Epithelial cell of proximal tubule (primary cell): ENCODE results near the gene TEN1. TPM values are rescaled to one million over a fixed set of nuclear protein-coding genes. Genes with fewer than 3 reads are reported as not detected.

Experiments used
- DNase-seq: peaks from one replicate; pipeline ENCODE4 v3.0.0-alpha.2; 2011; ENCODE audit warnings: low read depth
- H3K4me3 ChIP-seq: 2 replicates; pipeline ENCODE4 v1.5.1; 2011; ENCODE audit warnings: low read depth, mild to moderate bottlenecking, low read length
- total RNA-seq: library from RNA; depleted of rRNA; stranded (reverse); fragments of >200 nt; gene quantifications from 2 replicates; pipeline ENCODE4 v1.2.3, GENCODE V29; 2015
- TF ChIP-seq, protein P1 (sequence below): conservative IDR thresholded peaks from 2 replicates; pipeline ENCODE4 v1.5.1; 2012; ENCODE audit warnings: low read depth, mild to moderate bottlenecking, low read length

TEN1 gene
- total RNA-seq, 1 donor from 2014 or later = 41.6 TPM

DNA sequence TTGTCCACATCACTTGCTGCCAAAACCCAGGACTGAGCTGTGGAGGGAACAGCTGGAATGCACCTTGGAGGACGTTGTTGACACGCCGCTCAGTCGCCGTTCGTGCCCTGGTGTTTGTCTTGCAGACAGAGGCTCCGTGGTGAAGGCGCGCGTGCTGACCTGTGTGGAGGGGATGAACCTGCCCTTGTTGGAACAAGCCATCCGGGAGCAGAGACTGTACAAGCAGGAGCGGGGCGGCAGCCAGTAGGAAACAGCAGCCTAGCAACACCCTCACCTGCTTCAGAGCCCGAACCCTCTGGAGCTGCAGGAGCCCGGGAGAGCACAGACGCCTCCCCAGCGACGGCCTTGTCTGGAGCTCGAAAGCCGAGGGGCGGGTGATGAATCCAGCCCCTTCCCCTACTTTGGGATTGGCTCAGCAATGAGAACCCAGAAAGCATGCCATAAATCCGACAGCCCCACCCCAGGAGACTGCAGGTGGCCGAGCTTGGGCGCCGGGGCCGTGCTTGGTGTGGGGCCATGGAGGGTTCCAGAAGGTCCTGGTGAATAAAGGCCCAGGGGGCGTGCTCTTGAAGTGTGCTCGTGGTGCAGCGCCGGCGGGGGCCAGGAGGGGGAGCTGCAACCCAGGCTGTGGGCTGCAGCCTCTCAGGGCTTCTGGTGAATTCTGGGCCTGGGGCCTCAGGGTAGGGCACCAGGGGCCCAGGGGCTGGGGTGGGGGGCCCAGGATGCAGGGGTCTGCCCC is 21.1 kb downstream of the TEN1 start:
- TF ChIP-seq, protein P1, sequence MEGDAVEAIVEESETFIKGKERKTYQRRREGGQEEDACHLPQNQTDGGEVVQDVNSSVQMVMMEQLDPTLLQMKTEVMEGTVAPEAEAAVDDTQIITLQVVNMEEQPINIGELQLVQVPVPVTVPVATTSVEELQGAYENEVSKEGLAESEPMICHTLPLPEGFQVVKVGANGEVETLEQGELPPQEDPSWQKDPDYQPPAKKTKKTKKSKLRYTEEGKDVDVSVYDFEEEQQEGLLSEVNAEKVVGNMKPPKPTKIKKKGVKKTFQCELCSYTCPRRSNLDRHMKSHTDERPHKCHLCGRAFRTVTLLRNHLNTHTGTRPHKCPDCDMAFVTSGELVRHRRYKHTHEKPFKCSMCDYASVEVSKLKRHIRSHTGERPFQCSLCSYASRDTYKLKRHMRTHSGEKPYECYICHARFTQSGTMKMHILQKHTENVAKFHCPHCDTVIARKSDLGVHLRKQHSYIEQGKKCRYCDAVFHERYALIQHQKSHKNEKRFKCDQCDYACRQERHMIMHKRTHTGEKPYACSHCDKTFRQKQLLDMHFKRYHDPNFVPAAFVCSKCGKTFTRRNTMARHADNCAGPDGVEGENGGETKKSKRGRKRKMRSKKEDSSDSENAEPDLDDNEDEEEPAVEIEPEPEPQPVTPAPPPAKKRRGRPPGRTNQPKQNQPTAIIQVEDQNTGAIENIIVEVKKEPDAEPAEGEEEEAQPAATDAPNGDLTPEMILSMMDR = peak; percentile 70
- no peak for DNase-seq
- no peak overlapping the region for H3K4me3 ChIP-seq

DNA sequence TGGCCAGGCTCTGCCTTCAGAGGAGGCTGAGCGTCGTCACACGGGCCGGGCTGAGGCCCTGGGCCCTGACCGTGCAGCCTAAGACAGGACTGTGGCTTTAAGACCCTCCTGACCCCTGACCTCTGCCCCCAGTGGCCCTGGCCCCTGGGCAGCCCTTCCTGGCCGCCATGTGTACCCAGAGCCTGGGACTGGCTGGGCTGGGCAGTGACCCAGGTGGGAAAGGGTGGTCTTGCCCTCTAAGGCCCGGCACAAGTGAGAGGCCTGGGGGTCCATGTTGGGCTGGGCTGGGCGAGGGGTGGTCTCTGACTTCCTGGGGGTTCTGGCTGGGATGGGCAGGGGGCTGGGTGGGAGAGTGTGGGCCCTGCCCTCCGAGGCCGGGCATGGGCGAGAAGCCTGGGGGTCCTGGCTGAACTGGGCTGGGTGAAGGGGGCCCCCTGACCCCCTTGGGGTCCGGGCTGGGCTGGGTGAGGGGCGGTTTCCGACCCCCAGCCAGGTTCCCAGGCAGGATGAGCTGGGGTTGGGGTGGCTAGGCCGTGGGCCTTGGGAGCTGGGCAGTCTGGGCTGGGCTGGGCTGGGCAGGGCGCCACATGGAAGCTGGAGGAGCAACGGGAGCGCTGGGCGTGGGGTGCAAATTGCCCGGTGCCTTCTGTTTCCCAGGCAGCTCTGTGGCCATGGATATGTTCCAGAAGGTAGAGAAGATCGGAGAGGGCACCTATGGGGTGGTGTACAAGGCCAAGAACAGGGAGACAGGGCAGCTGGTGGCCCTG is 21.9 kb downstream of the TEN1 start, which contains the start of gene CDK3:
TSS of gene CDK3 (plus strand) at position 101 of the 767 bp plus-strand sequence. CDS start at position 672, 571 bp downstream.
- no peak within 1 kb of the TSS for H3K4me3 ChIP-seq
- TF ChIP-seq, protein P1 = no peak
- no peak for DNase-seq

DNA sequence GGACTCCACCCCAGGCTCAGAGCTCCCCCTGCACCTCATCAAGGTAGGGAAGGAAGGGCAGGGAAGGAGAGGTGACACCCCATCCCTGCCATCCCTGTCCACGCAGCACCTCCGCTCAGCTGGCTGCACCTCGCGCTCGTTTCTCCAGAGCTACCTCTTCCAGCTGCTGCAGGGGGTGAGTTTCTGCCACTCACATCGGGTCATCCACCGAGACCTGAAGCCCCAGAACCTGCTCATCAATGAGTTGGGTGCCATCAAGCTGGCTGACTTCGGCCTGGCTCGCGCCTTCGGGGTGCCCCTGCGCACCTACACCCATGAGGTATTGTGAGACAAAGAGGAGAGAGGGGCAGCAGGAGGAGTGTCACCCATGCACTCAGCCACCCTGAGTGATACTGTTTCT is 23.1 kb downstream of the TEN1 start:
- no peak for DNase-seq
- H3K4me3 ChIP-seq = no peak overlapping the region
- TF ChIP-seq, protein P1 = no peak

DNA sequence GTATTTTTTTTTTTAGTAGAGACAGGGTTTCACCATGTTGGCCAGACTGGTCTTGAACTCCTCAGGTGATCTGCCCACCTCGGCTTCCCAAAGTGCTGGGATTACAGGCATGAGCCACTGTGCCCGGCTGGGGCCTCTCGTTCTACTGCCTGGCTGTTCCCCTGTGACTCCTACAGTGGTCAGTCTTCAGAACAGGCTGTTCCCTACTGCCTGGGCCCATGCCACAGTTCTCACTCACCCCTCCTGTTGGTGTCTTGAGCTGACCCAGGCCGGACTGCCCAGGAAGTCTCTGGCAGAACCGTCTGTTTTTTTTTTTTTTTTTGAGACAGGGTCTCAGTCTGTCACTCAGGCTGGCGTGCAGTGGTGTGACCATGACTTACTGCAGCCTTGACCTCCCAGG is 24.9 kb downstream of the TEN1 start:
- H3K4me3 ChIP-seq = no peak overlapping the region
- TF ChIP-seq, protein P1 = no peak
- DNase-seq = no peak

DNA sequence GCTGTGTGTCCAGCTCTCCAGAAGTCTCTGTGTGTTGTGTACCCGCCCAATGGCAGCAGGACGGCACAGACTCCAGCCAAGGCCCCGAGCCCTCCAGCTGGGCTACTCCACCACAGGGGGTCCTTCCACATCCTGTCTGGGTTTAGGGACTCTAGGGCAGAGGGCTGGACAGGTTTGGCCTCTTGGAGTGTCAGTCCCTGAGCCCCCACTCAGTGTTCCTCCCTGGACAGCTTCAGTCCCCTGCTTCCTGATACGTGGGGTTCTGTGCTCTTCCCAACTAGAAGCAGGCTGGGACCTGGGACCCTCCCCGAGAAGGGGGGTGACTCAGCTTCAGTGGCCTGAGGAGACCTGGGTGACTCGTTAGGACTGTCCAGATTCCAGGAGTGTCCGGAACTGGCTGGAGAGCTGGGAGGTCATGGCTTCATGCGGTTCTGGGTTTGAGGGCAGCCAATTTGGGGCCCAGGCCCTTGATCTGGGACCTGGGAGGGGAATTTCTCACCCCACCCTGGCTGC is 25.8 kb downstream of the TEN1 start:
- TF ChIP-seq, protein P1 = no peak
- DNase-seq = no peak
- no peak overlapping the region for H3K4me3 ChIP-seq

DNA sequence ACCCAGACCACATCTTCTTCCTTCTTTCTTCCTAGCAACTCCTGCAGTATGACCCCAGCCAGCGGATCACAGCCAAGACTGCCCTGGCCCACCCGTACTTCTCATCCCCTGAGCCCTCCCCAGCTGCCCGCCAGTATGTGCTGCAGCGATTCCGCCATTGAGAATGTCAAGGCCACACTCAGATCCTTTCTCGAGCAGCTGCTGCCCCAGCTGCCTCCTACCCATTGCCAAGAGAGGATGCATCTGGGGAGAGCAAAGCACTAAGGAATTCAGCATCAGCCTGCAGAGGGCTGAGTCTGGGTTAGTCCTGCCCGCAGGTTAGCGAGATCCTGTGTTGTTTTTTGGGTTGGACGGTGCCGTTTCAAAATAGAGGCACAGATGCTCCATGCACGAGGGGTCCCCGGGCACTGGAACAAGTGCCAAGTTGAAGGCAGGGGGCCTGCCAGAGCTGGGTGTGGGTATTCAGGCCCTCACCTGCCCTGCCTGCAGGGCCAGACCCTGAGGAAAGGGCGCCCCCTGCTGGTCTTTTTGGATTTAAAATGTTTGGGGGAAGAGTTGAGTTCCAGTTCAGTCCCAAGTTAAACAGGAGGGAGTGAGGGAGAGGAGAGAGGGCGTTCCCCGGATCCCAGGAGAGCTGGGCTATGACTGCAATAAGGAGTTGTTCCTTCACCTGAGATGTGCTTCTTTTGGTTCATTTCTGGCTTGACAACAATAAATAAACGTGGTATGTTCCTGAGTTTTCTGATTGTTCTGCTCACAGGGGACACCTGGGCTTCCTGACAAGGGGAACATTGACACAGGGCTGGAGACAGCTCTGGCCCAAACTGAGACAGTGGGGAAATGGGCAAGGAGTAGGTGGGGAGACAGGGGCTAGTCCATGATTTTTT is 26.5 kb downstream of the TEN1 start:
- H3K4me3 ChIP-seq = no peak overlapping the region
- no peak for DNase-seq
- TF ChIP-seq, protein P1 = peak; percentile 75
